Heart right ventricle (tissue), 16 donors: ENCODE results near the gene HSPB6. TPM values are rescaled to one million over a fixed set of nuclear protein-coding genes. Genes with fewer than 3 reads are reported as not detected.

Source experiments
- ATAC-seq, 8 donors: fragments of 200-7000 bp; cut with Tn5 transposase; one replicate each; pipeline ENCODE4 v1.9.1; 2020; ENCODE audit warnings: mild to moderate bottlenecking in 8 of 8, moderate library complexity in 8 of 8, moderate number of reproducible peaks in 1 of 8
- DNase-seq, 2 donors: peaks; one replicate each; pipeline ENCODE4 v3.0.0-alpha.2; 2020
- H3K27ac ChIP-seq, 10 donors: fragments of 200-600 bp; sonication (generic) in 2 of 10; one replicate each; pipeline versions ENCODE4 v1.5.0 to v1.8.0; 2020 to 2022; ENCODE audit warnings: mild to moderate bottlenecking in 3 of 10
- H3K27me3 ChIP-seq, 7 donors: fragments of 200-600 bp; one replicate each; pipeline ENCODE4 v1.8.0; 2021 to 2022; ENCODE audit warnings: mild to moderate bottlenecking in 2 of 7
- H3K36me3 ChIP-seq, 9 donors: fragments of 200-600 bp; sonication (generic) in 1 of 9; one replicate each; pipeline versions ENCODE4 v1.5.0 to v1.8.0; 2020 to 2022; ENCODE audit warnings: mild to moderate bottlenecking in 2 of 9
- H3K4me1 ChIP-seq, 9 donors: fragments of 200-600 bp; sonication (generic) in 1 of 9; one replicate each; pipeline versions ENCODE4 v1.5.0 to v1.8.0; 2020 to 2022; ENCODE audit warnings: mild to moderate bottlenecking in 4 of 9
- H3K4me3 ChIP-seq, 10 donors: fragments of 200-600 bp; sonication (generic) in 2 of 10; one replicate each; pipeline versions ENCODE4 v1.5.0 to v1.8.0; 2020 to 2022; ENCODE audit warnings: mild to moderate bottlenecking in 7 of 10, moderate library complexity in 2 of 10
- H3K9me3 ChIP-seq, 11 donors: fragments of 200-600 bp in 10 of 11; sonication (generic) in 2 of 11; one replicate each; pipeline versions ENCODE4 v1.5.0 to v1.8.0; 2013 to 2022; ENCODE audit warnings: mild to moderate bottlenecking in 2 of 11, control low read depth in 1 of 11, moderate library complexity in 1 of 11
- CTCF ChIP-seq, 9 donors: fragments of 200-600 bp; sonication (generic) in 2 of 9; IDR thresholded peaks; one replicate each; pipeline versions ENCODE4 v1.5.0 to v1.8.0; 2021 to 2022; ENCODE audit warnings: antibody characterized with exemption in 9 of 9, mild to moderate bottlenecking in 5 of 9, moderate library complexity in 1 of 9
- whole genome bisulfite sequencing, 2 donors: extraction: QIAGEN DNeasy Blood & Tissue Kit; methylation state at CpG; one replicate each; pipeline ENCODE4 v1.1.7; 2013; ENCODE audit warnings: inconsistent platforms in 1 of 2; 5-methylcytosine and 5-hydroxymethylcytosine counted together
- intact Hi-C, 10 donors: fragments of 100-400 bp; cut with DNase I; formaldehyde crosslinking; loops; one replicate each; pipeline versions ENCODE4 v1.11.1 to v1.14.2; 2022
- polyA plus RNA-seq, 2 donors: library from polyadenylated mRNA; stranded (reverse); fragments of 200-250 nt; gene quantifications; one replicate each; pipeline ENCODE4 v1.2.3, GENCODE V29; 2013
- total RNA-seq, 10 donors: library from RNA; stranded (reverse); fragmentation: NEBNext Ultra II Directional in 3 of 10; extraction: Animal tissue kit (Norgen Biotek cat#: 25700) in 3 of 10; gene quantifications; one replicate each; pipeline versions ENCODE4 v1.2.1 to v1.2.4, GENCODE V29; 2021 to 2023
- donor health status: Arrhythmogenic right ventricular cardiomyopathy.
- donor health status: ischemic (EF 13 %, LVEDD 7.1; RV severe dilation, severe dysfunction).
- donor health status: healthy with polysubstance abuse.
- donor health status: DM: no; HTN: yes; CAD: no.
- donor health status: DM: no; HTN: no; CAD: no.
- donor health status: ischemic (EF 25% LVEDD 6.9; RV normal size, moderate dysfunction).
- donor health status: ischemic (EF 25% LVEDD 5.7; RV mildly dilated, moderate dysfunction).
- donor health status: healthy.
- donor health status: DM: yes; HTN: yes; CAD: no.
- donor health status: Ischemic cardiomyopathy.
- donor health status: ischemic (EF 35%, LVEDD 5.7; RV mildly dilated, moderate dysfunction).
- donor health status: nonischemic (EF 11% LVEDD 7.7; RV severe dilation, severe dysfunction).
- donor health status: DM: yes; HTN: yes; CAD: no.
- donor health status: PGD.
- donor health status: ischemic (EF 29% LVEDD 5.4; RV normal size, mild dysfunction).
- donor health status: nonischemic (EF 23%, LVEDD 6.1; RV moderate dilation, normal function).

HSPB6 gene
- total and polyA plus RNA-seq, 12 donors: 387 to 1,269 (median 981) TPM

DNA sequence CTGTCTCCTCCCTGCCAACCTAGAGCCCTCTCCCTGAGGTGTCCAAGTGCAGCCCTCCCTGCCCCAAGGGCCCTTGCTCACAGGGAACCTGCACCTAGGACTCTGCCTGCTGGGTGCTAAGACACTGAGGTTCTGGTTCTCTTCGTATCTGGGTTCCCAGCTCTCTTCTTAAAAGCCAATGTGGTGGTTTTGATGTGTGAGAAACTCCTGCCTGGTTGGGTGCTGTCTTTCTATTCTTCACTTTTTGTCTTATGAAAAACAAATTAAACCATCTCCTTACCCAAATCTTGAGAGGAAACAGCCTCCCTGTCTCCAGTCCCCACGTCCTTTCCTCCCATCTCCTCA lies 43.4 kb downstream of the HSPB6 start:
- 71 to 74% methylated on average over 2 of the region's 2 CpGs for WGBS, 2 donors
- ATAC-seq (no peak), DNase-seq (no peak)
- peak overlapping the region in 1 of 10 donors; percentile 58 for H3K27ac ChIP-seq
- no peaks in the 10 kb centered on the region for H3K36me3 ChIP-seq
- no peaks in the 10 kb centered on the region for H3K9me3 ChIP-seq
- peaks cover 0 to 5% (median 0%) of the 10 kb centered on the region in 7 donors for H3K27me3 ChIP-seq
- H3K4me3 ChIP-seq: peak overlapping the region in 1 of 10 donors; percentile 20
- intact Hi-C loops: loop anchor here in 4 of 10 donors (10.0 kb wide), 2 partner anchors 159 to 169 kb away; partner anchors contain the start of gene TMEM147 (in 3 of the 4)
- no peak for TF ChIP-seq CTCF (IDR thresholded peaks at IDR 0.05)
- peaks cover 3 to 17% (median 13%) of the 10 kb centered on the region in 9 donors for H3K4me1 ChIP-seq

DNA sequence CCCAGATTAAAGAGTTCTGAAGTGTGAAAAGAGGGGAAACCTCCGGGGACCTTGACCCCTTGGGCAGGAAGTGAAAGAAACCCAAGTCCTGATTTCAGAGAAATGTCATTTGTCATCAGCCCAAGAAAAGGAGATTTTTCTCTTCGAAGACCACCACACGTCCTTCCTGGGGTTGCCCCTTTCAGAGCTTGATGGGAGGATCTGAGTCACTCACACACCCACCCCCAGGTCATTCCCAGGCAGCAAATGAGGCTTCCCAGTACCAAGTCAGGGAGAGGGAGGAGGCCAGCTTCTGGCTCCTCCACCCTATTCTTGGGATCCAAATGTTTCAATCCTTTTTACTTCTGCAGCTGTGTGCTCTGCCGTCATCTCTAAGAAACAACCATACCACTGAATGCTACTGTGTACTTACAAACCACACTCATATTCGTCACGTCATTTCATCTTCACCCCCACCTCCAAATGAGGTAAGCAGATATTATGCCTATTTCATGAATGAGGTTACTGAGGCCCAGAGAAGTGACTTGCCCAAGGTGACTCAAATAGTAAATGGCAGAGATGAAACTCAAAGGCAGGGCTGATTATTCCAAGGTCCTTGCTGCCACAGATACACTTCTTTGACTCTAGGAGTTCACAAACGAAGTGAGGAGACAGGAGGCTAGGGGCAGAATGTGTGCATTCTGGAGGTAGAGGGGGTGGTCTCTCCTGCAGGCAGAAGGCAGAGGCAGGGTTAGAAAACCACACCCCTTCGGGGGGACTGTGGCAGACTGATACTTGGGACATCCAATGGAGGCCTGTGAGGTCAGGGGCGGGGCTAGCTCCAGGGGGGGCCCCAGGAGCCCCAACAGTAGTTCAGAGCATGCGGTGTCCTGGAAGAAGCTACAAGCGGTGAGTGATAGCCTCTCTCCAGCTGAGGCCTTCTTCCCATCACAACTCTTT lies 44.0 kb downstream of the HSPB6 start:
- Histone ChIP-seq H3K27ac (peak overlapping the region in 1 of 10 donors; percentile 58), H3K36me3 (no peaks in the 10 kb centered on the region), H3K27me3 (peaks cover 0 to 7% (median 0%) of the 10 kb centered on the region in 7 donors), H3K9me3 (no peaks in the 10 kb centered on the region), H3K4me3 (peak overlapping the region in 1 of 10 donors; percentile 20), H3K4me1 (peaks cover 3 to 16% (median 12%) of the 10 kb centered on the region in 9 donors)
- DNase-seq: no peak
- WGBS, 2 donors: 76% methylated on average over 11 of the region's 11 CpGs
- TF ChIP-seq CTCF (IDR thresholded peaks at IDR 0.05): no peak
- intact Hi-C loops: loop anchor here in 4 of 10 donors (10.0 kb wide), 2 partner anchors 158 to 168 kb away; partner anchors contain the start of gene TMEM147 (in 3 of the 4)
- ATAC-seq: no peak

DNA sequence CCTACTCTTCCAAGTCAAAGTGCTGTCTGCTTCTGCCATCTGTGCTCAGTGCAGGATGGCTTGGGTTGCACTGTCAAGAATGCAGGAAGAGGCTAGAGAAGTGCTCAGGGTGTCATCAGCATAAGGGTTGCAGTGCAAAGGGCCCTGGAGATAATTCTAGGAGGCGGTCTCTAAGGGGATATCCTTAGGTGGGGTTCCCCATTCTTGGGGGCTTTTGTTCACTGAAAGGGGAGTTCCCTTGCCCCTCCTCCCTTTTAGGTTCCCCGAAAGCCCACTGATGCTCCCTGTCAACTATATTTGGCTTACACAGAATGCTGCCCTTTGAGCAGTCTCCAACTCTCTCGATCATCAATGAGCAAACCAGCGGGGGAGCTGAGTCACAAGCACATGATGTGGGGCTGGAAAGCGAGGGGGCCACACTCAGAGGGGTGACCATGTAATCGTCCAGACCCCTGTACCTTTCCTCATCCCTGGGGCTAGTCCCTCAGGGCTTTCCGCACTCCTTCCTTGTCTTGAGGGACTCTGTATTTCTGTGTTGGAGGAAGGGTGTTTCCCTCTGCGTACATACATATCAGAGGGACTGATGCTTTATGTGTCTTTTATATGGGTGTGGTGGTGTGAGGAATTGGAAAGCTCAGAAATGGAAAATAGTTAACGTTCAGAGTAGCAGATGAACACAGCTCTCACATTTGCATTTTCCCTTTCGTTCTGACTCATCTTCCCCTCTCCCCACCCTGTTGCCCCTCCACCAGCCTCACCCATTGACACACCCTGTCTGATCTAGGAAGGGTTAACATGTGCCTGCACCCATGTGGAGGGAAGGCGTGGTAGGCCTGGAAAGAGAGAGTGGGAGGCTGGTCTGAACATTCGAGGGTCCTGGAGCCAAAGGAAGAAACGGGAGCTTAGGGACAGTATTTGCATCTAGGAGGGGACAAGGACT lies 45.8 kb downstream of the HSPB6 start:
- Histone ChIP-seq H3K27ac (peak overlapping the region in 1 of 10 donors; percentile 57), H3K4me1 (peaks cover 3 to 13% (median 8%) of the 10 kb centered on the region in 9 donors), H3K4me3 (no peak overlapping the region), H3K36me3 (no peaks in the 10 kb centered on the region), H3K9me3 (no peaks in the 10 kb centered on the region), H3K27me3 (peaks cover 0 to 7% (median 0%) of the 10 kb centered on the region in 7 donors)
- TF ChIP-seq CTCF (IDR thresholded peaks at IDR 0.05): no peak
- DNase-seq (no peak), ATAC-seq (no peak)
- WGBS, 2 donors: 64 to 67% methylated on average over 13 of the region's 13 CpGs
- intact Hi-C loops: loop anchor here in 4 of 10 donors (10.0 kb wide), 2 partner anchors 156 to 166 kb away; partner anchors contain the start of gene TMEM147 (in 3 of the 4)

DNA sequence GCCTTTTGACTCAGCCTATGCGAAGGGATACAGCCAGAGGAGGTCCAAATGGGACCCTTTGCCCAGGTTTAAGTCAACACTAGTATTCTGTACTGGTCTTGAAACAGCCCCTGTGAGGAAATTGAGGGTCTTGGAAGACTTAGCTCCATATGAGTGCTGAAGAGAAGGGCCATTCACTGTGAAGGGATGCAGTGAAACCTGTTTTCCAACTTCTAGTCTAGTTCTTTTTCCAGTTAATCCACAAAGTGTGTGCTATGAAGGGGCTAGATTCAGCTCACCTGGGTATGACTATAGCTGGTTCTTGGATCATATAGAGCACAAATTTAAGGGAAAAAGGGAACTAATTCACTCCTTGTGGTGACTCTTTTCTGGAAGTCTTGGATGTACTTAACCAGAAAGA lies 48.4 kb downstream of the HSPB6 start:
- H3K4me3 ChIP-seq: no peak overlapping the region
- H3K27ac ChIP-seq: no peak overlapping the region
- H3K27me3 ChIP-seq: peaks cover 0 to 23% (median 6%) of the 10 kb centered on the region in 7 donors
- 81 to 89% methylated on average over 1 of the region's 1 CpG for WGBS, 2 donors
- DNase-seq: no peak
- H3K9me3 ChIP-seq: no peaks in the 10 kb centered on the region
- intact Hi-C loops: no loop called here
- no peaks in the 10 kb centered on the region for H3K36me3 ChIP-seq
- no peak for TF ChIP-seq CTCF (IDR thresholded peaks at IDR 0.05)
- ATAC-seq: no peak
- H3K4me1 ChIP-seq: peaks cover 0 to under 1% (median 0%) of the 10 kb centered on the region in 9 donors
